GM12878 (cell line): ENCODE results near the gene POLR3A. TPM values are rescaled to one million over a fixed set of nuclear protein-coding genes. Genes with fewer than 3 reads are reported as not detected.

Experiments used
- ATAC-seq: fragments of 200-7000 bp; cut with Tn5 transposase; 3 replicates; pipeline ENCODE4 v1.9.1; 2020; ENCODE audit warnings: mild to moderate bottlenecking, moderate library complexity
- BruUV-seq: library from RNA; stranded (reverse); fragments of 400-500 nt; replicated peaks from 2 replicates; lab custom pipeline; 2021; lab: Mats Ljungman, UMichigan
- CTCF ChIA-PET: fragments of 300-600 bp; sonication (Branson Sonifier 250); formaldehyde crosslinking; extraction: SDS; loops from one replicate; lab custom pipeline; 2021; ENCODE audit warnings: inconsistent platforms; lab: Yijun Ruan, JAX
- POLR2A ChIA-PET: fragments of 350-600 bp; formaldehyde crosslinking; extraction: SDS; loops from one replicate; lab custom pipeline; 2021; ENCODE audit warnings: inconsistent platforms; lab: Charles Lee
- RAD21 ChIA-PET: fragments of 300-600 bp; sonication (Branson Sonifier 250); formaldehyde crosslinking; loops from one replicate; lab custom pipeline; 2023; ENCODE audit warnings: antibody characterized with exemption; ENCODE audit not compliant: unreplicated experiment; lab: Charles Lee
- SMC1A ChIA-PET: fragments of 300-600 bp; sonication (Branson Sonifier 250); formaldehyde crosslinking; loops from one replicate; lab custom pipeline; 2023; ENCODE audit not compliant: unreplicated experiment, uncharacterized antibody; lab: Charles Lee
- DNase-seq: peaks from one replicate; pipeline ENCODE4 v3.0.0-alpha.2; 2011; ENCODE audit warnings: low read depth, low spot score
- FAIRE-seq: peaks from 3 replicates; lab custom pipeline; 2011; peaks lifted over from hg19 to GRCh38; lab: Jason Lieb, UNC
- H2AFZ ChIP-seq: 2 replicates; pipeline ENCODE4 v1.6.0; 2011; ENCODE audit warnings: low read depth, low read length, control low read depth; ENCODE audit not compliant: control insufficient read depth
- H3K27ac ChIP-seq: 2 replicates; pipeline ENCODE4 v1.5.1; 2011; ENCODE audit warnings: control low read depth; ENCODE audit not compliant: control insufficient read depth, insufficient read depth
- H3K27me3 ChIP-seq, 2 experiments: replicated peaks in 1 of 2; 2 replicates each; pipeline versions ENCODE4 v1.6.0 to v1.6.1; 2011; ENCODE audit warnings: low read length in 1 of 2; ENCODE audit not compliant: control insufficient read depth in 2 of 2, insufficient read depth in 2 of 2
- H3K36me3 ChIP-seq, 2 experiments: 2 replicates each; pipeline ENCODE4 v1.5.1; 2011; ENCODE audit warnings: low read length in 1 of 2; ENCODE audit not compliant: control insufficient read depth in 2 of 2, insufficient read depth in 2 of 2
- H3K4me1 ChIP-seq: 2 replicates; pipeline ENCODE4 v1.6.1; 2011; ENCODE audit warnings: mild to moderate bottlenecking, low read length, moderate library complexity, mixed read lengths; ENCODE audit not compliant: control insufficient read depth, insufficient read depth
- H3K4me2 ChIP-seq: 2 replicates; pipeline ENCODE4 v1.6.0; 2011; ENCODE audit warnings: control low read depth; ENCODE audit not compliant: control insufficient read depth, insufficient read depth
- H3K4me3 ChIP-seq: fragments of 200-600 bp; sonication (generic); 2 replicates; pipeline ENCODE4 v1.5.1; 2016
- H3K79me2 ChIP-seq: 2 replicates; pipeline ENCODE4 v1.6.0; 2011; ENCODE audit warnings: low read length; ENCODE audit not compliant: control insufficient read depth, insufficient read depth
- H3K9ac ChIP-seq: 2 replicates; pipeline ENCODE4 v1.8.0; 2011; ENCODE audit warnings: low read length, control low read depth, mixed read lengths; ENCODE audit not compliant: control insufficient read depth, insufficient read depth
- H3K9me3 ChIP-seq: replicated peaks from 3 replicates; pipeline ENCODE4 v1.5.1; 2011; ENCODE audit warnings: mild to moderate bottlenecking, low read length; ENCODE audit not compliant: control insufficient read depth, insufficient read depth
- H4K20me1 ChIP-seq: 2 replicates; pipeline ENCODE4 v1.6.0; 2011; ENCODE audit not compliant: control insufficient read depth, insufficient read depth
- CHD4 ChIP-seq: fragments of 200-600 bp; sonication (generic); IDR thresholded peaks from 2 replicates; pipeline ENCODE4 v1.6.1; 2016; ENCODE audit warnings: mild to moderate bottlenecking
- CREB1 ChIP-seq: IDR thresholded peaks from 2 replicates; pipeline ENCODE4 v1.6.1; 2012; ENCODE audit warnings: low read depth, mild to moderate bottlenecking, inconsistent platforms
- GABPA ChIP-seq: IDR thresholded peaks from 2 replicates; pipeline ENCODE4 v1.6.1; 2014; ENCODE audit warnings: antibody characterized with exemption, low read depth, mild to moderate bottlenecking, inconsistent platforms
- IKZF1 ChIP-seq: fragments of 450-650 bp; conservative IDR thresholded peaks from 2 replicates; pipeline ENCODE4 v1.6.1; 2017; ENCODE audit warnings: antibody characterized with exemption, mild to moderate bottlenecking
- MTA2 ChIP-seq: fragments of 450-650 bp; IDR thresholded peaks from 2 replicates; pipeline ENCODE4 v1.6.1; 2016; ENCODE audit warnings: low read depth, mild to moderate bottlenecking, moderate library complexity
- RFX5 ChIP-seq: IDR thresholded peaks from 2 replicates; pipeline ENCODE4 v1.6.1; 2011; ENCODE audit warnings: low read depth, low read length, improper control_type of control experiment
- YY1 ChIP-seq: IDR thresholded peaks from 2 replicates; pipeline ENCODE4 v1.6.1; 2011; ENCODE audit warnings: low read depth, mild to moderate bottlenecking, low read length
- ZNF274 ChIP-seq: IDR thresholded peaks from one replicate; pipeline ENCODE4 v1.8.0; 2011; ENCODE audit not compliant: insufficient read length, insufficient read depth
- ZNF384 ChIP-seq: IDR thresholded peaks from 2 replicates; pipeline ENCODE4 v1.6.1; 2012; ENCODE audit warnings: low read depth, mild to moderate bottlenecking, low read length, improper control_type of control experiment, borderline replicate concordance
- ZNF622 ChIP-seq: fragments of 450-650 bp; IDR thresholded peaks from 2 replicates; pipeline ENCODE4 v1.6.1; 2017; ENCODE audit warnings: mild to moderate bottlenecking, inconsistent platforms
- WGBS: methylation state at CpG from one replicate; pipeline ENCODE4 v1.1.6; 2016; ENCODE audit warnings: low lambda C conversion rate; ENCODE audit not compliant: insufficient replicate concordance, insufficient coverage; ENCODE audit errors: missing lambda C conversion rate; 5-methylcytosine and 5-hydroxymethylcytosine counted together
- in situ Hi-C: fragments of 300-500 bp; cut with MboI; formaldehyde crosslinking; loops from 9 replicates; pipeline ENCODE4 v1.14.3; 2018; ENCODE audit warnings: mixed read lengths
- intact Hi-C: fragments of 100-400 bp; cut with micrococcal nuclease; formaldehyde crosslinking; loops from one replicate; pipeline ENCODE4 v1.14.2; 2022; ENCODE audit not compliant: unreplicated experiment
- polyA plus RNA-seq, 11 experiments: library from polyadenylated mRNA; depleted of rRNA in 4 of 11; unstranded in 6 of 11; stranded (reverse) in 5 of 11; fragments of >200 nt; fragmentation: Nextera tagmentation in 4 of 11; fragmentation: Illumina TruSeq in 1 of 11; extraction: Ambion mirVana in 4 of 11; extraction: Trizol in 1 of 11; gene quantifications; 1 replicate in 1 of 11; 2 replicates in 10 of 11; pipeline versions ENCODE4 v1.2.1 to v1.2.3, GENCODE V29; 2011 to 2016; ENCODE audit warnings: inconsistent platforms in 2 of 11, missing spikeins in 2 of 11, low read depth in 1 of 11
- total RNA-seq, 4 experiments: library from RNA; depleted of rRNA in 3 of 4; stranded (reverse); fragments of >200 nt in 3 of 4; fragmentation: Illumina TruSeq in 1 of 4; extraction: Trizol in 1 of 4; gene quantifications; 2 replicates each; pipeline versions ENCODE4 v1.2.1 to v1.2.3, GENCODE V29; 2013 to 2021
- TF ChIP-seq, protein P1 (sequence below): fragments of 450-650 bp; IDR thresholded peaks from 2 replicates; pipeline ENCODE4 v1.6.1; 2016; ENCODE audit warnings: mild to moderate bottlenecking
- TF ChIP-seq, protein P2 (sequence below): IDR thresholded peaks from 2 replicates; pipeline ENCODE4 v1.6.1; 2012; ENCODE audit warnings: low read length, inconsistent platforms
- TF ChIP-seq, protein P3 (sequence below): fragments of 150-350 bp; IDR thresholded peaks from 2 replicates; pipeline ENCODE4 v1.6.1; 2016; ENCODE audit warnings: low read depth, low read length

POLR3A gene
- total and polyA plus RNA-seq, 10 of the 15 experiments (the other 5 are each of a cell fraction or from before 2014, with no cell fraction given) = 5.4 to 20.4 (median 14.4) TPM

DNA sequence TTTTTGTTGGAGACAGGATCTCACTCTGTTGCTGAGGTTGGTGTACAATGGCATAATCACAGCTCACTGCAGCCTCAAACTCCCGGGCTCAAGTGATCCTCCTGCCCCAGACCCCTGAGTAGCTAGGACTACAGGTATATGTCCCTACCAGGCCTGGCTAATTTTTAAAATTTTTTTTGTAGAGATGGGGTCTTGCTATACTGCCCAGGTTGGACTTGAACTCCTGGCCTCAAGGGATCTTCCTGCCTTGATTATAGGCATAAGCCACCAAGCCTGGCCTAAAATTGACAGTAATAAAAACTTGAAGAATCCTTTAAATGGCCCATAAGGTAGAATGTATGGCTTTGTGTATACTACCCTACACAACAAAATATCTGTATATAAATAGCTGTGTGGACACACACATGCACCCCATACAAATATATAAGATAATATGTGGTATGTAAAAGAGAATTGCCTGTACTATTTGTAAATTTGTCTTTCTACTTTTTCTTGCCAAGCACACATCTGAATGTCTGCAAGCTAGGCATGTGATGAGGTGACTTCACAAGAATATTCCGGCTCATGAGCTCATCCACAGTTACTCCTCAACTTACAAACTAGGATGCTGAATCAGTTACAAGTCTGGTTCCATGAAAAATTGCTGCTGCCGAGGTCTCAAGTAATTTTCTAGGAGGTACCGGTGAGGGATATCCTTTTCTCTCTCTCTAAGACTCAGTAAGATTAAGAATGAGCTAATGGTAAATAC is 26.6 kb downstream of the POLR3A start:
- POLR2A ChIA-PET = no interaction called here
- Histone ChIP-seq H3K27ac (no peak overlapping the region), H4K20me1 (no peaks in the 10 kb centered on the region), H3K9me3 (no peaks in the 10 kb centered on the region), H3K36me3 (peaks cover 11 to 30% of the 10 kb centered on the region in 2 experiments), H3K4me3 (no peak overlapping the region), H2AFZ (no peak overlapping the region), H3K27me3 (no peaks in the 10 kb centered on the region), H3K79me2 (no peaks in the 10 kb centered on the region), H3K9ac (no peak overlapping the region), H3K4me1 (no peaks in the 10 kb centered on the region), H3K4me2 (no peak overlapping the region)
- SMC1A ChIA-PET = no interaction called here
- CTCF ChIA-PET = interaction anchor here (0.8 to 1.7 kb wide), 2 partner anchors 34 to 156 kb away, joined by 3 to 5 read pairs; no protein-coding TSS in a partner anchor
- WGBS = 100% methylated on average over 4 of the region's 4 CpGs
- DNase-seq (no peak), ATAC-seq (no peak), FAIRE-seq (no peak)
- TF ChIP-seq, protein P1, sequence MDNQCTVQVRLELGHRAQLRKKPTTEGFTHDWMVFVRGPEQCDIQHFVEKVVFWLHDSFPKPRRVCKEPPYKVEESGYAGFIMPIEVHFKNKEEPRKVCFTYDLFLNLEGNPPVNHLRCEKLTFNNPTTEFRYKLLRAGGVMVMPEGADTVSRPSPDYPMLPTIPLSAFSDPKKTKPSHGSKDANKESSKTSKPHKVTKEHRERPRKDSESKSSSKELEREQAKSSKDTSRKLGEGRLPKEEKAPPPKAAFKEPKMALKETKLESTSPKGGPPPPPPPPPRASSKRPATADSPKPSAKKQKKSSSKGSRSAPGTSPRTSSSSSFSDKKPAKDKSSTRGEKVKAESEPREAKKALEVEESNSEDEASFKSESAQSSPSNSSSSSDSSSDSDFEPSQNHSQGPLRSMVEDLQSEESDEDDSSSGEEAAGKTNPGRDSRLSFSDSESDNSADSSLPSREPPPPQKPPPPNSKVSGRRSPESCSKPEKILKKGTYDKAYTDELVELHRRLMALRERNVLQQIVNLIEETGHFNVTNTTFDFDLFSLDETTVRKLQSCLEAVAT = no peak
- TF ChIP-seq CHD4 = no peak
- TF ChIP-seq RFX5 = no peak
- no peak for TF ChIP-seq GABPA
- no peak for TF ChIP-seq ZNF622
- TF ChIP-seq ZNF384 = no peak
- no peak for TF ChIP-seq YY1
- TF ChIP-seq, protein P2, sequence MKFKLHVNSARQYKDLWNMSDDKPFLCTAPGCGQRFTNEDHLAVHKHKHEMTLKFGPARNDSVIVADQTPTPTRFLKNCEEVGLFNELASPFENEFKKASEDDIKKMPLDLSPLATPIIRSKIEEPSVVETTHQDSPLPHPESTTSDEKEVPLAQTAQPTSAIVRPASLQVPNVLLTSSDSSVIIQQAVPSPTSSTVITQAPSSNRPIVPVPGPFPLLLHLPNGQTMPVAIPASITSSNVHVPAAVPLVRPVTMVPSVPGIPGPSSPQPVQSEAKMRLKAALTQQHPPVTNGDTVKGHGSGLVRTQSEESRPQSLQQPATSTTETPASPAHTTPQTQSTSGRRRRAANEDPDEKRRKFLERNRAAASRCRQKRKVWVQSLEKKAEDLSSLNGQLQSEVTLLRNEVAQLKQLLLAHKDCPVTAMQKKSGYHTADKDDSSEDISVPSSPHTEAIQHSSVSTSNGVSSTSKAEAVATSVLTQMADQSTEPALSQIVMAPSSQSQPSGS = no peak
- no peak for TF ChIP-seq MTA2
- no peak for TF ChIP-seq ZNF274
- TF ChIP-seq, protein P3, sequence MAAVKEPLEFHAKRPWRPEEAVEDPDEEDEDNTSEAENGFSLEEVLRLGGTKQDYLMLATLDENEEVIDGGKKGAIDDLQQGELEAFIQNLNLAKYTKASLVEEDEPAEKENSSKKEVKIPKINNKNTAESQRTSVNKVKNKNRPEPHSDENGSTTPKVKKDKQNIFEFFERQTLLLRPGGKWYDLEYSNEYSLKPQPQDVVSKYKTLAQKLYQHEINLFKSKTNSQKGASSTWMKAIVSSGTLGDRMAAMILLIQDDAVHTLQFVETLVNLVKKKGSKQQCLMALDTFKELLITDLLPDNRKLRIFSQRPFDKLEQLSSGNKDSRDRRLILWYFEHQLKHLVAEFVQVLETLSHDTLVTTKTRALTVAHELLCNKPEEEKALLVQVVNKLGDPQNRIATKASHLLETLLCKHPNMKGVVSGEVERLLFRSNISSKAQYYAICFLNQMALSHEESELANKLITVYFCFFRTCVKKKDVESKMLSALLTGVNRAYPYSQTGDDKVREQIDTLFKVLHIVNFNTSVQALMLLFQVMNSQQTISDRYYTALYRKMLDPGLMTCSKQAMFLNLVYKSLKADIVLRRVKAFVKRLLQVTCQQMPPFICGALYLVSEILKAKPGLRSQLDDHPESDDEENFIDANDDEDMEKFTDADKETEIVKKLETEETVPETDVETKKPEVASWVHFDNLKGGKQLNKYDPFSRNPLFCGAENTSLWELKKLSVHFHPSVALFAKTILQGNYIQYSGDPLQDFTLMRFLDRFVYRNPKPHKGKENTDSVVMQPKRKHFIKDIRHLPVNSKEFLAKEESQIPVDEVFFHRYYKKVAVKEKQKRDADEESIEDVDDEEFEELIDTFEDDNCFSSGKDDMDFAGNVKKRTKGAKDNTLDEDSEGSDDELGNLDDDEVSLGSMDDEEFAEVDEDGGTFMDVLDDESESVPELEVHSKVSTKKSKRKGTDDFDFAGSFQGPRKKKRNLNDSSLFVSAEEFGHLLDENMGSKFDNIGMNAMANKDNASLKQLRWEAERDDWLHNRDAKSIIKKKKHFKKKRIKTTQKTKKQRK = no peak
- no peak for TF ChIP-seq IKZF1
- TF ChIP-seq CREB1 = no peak
- intact Hi-C loops = no loop called here
- in situ Hi-C loops = no loop called here
- RAD21 ChIA-PET = no interaction called here
- no TSS peak for BruUV-seq
